ENCODE data around the gene R3HDM4.

GRCh38 chr19:892894-893689 lies 19.9 kb downstream of the R3HDM4 start, which contains the start of the genes MED16 and RNU6-9:
- TF ChIP-seq CTCF (conservative IDR thresholded peaks at IDR 0.05; ENCODE audit: low read length) (no peak), EZH2phosphoT487 (IDR thresholded peaks at IDR 0.05; ENCODE audit: borderline replicate concordance) (no peak)

All from Loucy (cell line).